Measurements from ENCODE around the gene POU6F1.
"Not testable (repeated sequence)": the region's sequence is repeated elsewhere in the genome, so short reads cannot be mapped to it uniquely, and the experiment has no call there.

Gene POU6F1, protein sequence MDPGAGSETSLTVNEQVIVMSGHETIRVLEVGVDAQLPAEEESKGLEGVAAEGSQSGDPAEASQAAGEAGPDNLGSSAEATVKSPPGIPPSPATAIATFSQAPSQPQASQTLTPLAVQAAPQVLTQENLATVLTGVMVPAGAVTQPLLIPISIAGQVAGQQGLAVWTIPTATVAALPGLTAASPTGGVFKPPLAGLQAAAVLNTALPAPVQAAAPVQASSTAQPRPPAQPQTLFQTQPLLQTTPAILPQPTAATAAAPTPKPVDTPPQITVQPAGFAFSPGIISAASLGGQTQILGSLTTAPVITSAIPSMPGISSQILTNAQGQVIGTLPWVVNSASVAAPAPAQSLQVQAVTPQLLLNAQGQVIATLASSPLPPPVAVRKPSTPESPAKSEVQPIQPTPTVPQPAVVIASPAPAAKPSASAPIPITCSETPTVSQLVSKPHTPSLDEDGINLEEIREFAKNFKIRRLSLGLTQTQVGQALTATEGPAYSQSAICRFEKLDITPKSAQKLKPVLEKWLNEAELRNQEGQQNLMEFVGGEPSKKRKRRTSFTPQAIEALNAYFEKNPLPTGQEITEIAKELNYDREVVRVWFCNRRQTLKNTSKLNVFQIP

GRCh38 chr12:51217968-51218606 lies at the start of gene POU6F1:
Gene POU6F1, minus strand, starts transcription at chr12:51218062. Its CDS starts 11,226 bp downstream, at chr12:51206836.
- in situ Hi-C loops (cut with MboI; ENCODE audit: low sequenced_read_pairs) = no loop called here

- in situ Hi-C loops (cut with MboI; ENCODE audit: low sequenced_read_pairs) = no loop called here
Observed at GRCh38 chr12:51265024-51265423, 47.2 kb upstream of the POU6F1 start.

GRCh38 chr12:51264297-51264696 lies 46.4 kb upstream of the POU6F1 start:
- in situ Hi-C loops (cut with MboI; ENCODE audit: low sequenced_read_pairs) = no loop called here

DNA sequence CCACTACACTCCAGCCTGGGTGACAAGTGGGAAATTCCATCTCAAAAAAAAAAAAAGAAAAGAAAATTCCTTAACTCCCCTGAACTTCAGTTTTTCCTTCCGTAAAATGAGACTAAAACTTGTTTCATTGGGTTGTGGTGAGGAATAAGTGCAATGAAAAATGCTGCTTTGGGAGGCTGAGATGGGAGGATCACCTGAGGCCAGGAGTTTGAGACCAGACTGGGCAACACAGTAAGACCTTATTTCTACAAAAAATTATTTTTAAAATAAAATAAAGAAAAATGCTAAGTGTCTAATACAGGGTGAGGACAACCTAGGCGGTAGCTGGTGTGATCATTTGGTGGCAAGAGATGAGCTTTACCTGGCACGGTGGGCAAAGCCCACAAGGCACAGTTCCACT lies 45.5 kb upstream of the POU6F1 start:
- in situ Hi-C loops (cut with MboI; ENCODE audit: low sequenced_read_pairs) = no loop called here

DNA sequence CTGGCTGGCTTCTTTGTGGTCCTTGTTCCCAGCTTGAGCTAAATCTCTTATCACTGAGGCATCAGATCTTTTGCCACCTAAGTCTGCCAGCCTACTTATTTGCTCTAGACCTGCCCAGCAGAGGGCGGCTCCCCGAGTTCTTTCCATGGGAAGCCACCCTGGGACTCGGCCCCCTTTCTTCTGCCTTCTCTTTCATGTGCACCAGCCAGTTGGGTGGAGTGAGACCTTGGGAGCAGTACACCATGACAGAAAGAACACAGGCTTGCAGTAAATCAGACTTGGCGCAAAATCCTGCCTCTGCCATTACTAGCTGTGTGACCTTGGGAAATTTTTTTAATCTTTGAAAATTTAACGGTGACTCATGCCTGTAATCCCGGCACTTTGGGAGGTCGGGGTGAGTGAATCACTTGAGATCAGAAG lies 44.9 kb upstream of the POU6F1 start:
- in situ Hi-C loops (cut with MboI; ENCODE audit: low sequenced_read_pairs) = no loop called here

DNA sequence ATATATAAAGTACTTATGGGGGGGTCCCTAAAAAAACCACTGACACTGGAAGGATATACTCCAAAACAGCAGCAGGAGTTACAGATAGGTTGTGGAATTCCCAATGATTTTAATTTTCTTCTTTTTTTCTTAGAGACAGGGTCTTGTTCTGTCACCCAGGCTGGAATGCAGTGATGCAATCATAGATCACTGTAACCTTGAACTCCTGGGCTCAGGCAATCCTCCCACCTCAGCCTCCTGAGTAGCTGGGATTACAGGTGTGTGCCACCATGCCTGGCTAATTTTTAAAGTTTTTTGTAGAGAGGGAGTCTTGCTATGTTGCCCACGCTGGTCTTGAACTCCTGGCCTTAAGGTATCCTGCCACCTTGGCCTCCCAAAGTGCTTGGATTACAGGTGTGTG lies 41.7 kb upstream of the POU6F1 start:
- in situ Hi-C loops (cut with MboI; ENCODE audit: low sequenced_read_pairs) = not testable (repeated sequence)

DNA sequence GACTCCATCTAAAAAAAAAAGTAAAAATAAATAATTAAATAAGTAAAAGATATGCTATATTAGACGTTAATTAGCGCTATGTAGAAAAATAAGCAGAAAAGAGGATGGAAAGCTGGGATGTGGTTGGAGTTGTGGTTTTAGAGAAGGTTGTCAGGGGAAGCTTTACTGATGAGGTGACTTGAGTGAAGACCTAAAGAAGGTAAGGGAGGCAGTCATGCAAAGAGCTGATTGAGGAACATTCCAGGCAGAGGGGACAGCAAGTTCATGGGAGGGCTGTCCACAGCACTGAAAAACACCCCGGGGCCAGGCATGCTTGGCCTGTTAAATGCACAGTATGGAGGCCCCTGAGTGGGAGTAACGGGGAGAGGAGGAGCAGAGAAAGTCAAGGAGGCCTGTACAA lies 36.7 kb upstream of the POU6F1 start:
- in situ Hi-C loops (cut with MboI; ENCODE audit: low sequenced_read_pairs) = no loop called here

DNA sequence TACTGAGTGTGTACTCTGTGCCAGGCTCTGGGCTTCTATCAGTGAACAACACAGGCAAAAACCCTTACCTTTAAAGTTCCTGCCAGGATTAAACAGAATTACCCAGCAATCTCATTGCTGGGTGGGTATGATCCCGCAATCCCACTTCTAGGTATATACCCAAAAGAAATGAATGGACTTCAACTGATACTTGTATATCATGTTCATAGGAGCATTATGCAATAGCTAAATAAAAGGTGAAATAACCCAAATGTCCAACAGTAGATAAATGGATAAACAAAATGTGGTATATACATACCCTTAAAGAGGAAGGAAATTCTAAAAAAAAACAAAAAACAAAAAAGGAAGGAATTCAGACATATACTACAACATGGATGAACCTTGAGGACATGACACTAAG lies 35.4 kb upstream of the POU6F1 start:
- in situ Hi-C loops (cut with MboI; ENCODE audit: low sequenced_read_pairs) = no loop called here

GRCh38 chr12:51247523-51248206 lies 29.8 kb upstream of the POU6F1 start:
- in situ Hi-C loops (cut with MboI; ENCODE audit: low sequenced_read_pairs) = no loop called here

GRCh38 chr12:51246254-51246853 lies 28.5 kb upstream of the POU6F1 start:
- in situ Hi-C loops (cut with MboI; ENCODE audit: low sequenced_read_pairs) = no loop called here

DNA sequence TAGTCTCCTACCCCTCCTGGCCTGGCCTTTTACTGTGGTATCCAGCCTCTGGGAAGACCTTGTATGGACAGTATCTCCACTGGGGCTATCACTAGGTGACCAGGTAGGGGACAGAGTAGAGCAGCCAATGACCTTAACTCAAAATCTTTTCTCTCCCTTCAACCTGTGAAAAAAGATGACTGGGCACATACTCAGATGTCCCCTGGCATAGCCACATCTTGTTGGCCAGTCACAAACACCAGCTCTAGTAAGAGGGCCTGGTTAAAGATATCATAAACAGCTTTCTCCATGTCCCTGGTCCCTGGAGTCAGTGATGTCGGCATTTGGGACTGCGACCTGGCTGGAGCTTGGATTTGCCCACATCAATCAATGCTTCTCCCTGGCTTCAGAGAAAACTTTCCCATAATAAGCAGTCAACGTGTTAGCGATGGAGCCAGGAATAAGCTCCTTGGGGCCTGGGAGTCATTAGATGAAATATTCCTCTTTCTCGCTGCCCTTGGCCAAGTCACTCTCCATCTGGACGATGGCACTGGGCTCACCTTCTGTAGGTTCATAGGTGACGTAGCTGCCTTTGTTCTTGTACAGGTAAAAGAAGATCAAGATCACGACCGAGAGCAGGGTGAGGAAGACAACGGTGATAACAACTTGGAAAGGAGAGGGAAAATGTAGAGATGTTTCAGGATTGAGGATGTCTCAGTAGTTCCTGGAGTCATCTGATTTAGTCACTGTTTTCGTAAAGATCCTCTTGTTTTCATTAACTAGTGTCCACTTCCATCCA lies 27.8 kb upstream of the POU6F1 start:
- in situ Hi-C loops (cut with MboI; ENCODE audit: low sequenced_read_pairs) = no loop called here

DNA sequence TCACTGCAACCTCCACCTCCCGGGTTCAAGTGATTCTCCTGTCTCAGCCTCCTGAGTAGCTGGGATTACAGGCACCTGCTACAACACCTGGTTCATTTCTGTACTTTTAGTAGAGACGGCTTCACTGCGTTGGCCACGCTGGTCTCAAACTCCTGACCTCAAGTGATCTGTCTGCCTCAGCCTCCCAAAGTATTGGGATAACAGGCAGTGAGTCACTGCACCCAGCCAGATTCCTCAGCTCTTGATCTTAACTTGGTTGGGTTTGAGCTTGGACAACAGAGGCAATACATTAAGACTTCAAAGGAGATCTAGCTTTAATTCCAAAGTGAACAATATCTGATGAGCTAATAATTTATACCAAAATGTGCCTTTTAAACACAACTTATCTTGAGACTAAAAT lies 26.4 kb upstream of the POU6F1 start:
- in situ Hi-C loops (cut with MboI; ENCODE audit: low sequenced_read_pairs) = no loop called here

DNA sequence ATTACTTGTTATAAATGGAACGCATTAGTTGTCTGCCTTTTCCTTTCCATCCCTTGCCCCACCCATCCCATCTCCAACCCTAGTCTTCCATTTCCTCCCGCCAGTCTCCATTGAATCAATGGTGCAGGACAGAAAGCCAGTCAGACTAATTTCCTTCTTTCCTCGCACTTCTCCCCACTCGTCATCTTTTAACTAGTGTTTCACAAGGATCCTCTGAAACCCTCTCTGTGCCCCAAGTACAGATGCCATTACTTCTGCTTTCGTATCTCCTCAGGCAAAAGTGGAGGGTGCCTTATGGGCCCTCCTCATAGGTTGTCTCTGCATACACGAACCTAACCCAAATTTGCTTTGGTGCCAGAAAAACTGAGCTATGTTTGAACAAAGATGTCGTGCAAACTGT lies 25.0 kb upstream of the POU6F1 start:
- in situ Hi-C loops (cut with MboI; ENCODE audit: low sequenced_read_pairs) = no loop called here

DNA sequence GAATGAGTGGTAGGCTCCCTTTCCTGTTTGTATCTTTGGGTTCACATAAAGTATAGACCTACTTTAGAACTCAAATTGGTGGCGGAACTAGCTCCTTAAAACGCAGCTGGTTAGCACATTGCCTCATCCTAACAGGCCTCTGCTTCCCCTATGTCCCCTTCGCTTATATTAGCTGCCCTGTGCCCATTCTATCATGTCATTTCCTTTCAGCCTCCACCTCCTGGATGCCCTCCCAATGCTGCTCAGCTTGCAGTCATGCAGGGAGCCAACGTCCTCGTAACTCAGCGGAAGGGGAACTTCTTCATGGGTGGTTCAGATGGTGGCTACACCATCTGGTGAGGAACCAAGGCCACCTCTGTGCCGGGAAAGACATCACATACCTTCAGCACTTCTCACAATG lies 24.3 kb upstream of the POU6F1 start:
- in situ Hi-C loops (cut with MboI; ENCODE audit: low sequenced_read_pairs) = no loop called here

DNA sequence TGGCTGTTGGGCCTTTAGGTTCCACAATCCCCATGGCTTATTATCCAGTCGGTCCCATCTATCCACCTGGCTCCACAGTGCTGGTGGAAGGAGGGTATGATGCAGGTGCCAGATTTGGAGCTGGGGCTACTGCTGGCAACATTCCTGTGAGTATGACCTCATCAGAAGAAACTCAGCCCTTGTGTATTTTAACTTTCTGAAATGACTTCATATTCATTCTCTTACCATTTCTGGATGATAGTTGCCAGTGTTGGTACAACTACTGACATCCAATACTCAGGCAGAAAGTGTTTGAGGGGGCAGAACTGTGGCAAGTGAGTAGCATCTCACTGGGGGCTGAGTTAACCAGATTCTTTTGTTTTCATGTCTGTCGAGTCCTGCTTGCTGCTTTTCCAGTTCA lies 23.1 kb upstream of the POU6F1 start:
- in situ Hi-C loops (cut with MboI; ENCODE audit: low sequenced_read_pairs) = no loop called here

- in situ Hi-C loops (cut with MboI; ENCODE audit: low sequenced_read_pairs) = no loop called here
Observed at GRCh38 chr12:51238510-51239334, 20.9 kb upstream of the POU6F1 start, which contains the start of gene DAZAP2. Gene DAZAP2, plus strand, starts transcription at chr12:51238826. Its CDS starts 82 bp downstream, at chr12:51238908.

DNA sequence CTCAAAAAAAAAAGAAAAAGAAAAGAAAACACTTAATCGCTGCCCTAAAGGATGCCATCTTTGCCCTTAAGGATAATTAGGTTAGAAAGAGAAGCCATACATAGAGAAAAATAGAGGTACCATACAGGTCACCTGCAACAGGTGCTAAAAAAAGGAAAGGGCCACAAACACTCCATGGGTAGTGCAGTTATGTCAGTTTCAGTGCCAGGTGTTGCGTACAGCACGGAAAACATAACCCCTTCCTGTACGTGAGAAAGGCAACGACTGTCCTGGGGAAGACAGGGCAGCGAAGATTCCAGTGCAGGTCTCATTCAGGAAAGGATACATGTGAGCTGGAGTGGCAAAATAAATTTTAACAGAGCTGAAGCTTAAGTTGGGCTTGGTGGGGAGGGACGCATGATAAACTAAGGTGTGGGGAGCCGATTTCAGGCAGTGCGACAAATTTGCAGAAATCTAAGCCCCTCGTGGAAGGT lies 20.2 kb upstream of the POU6F1 start:
- in situ Hi-C loops (cut with MboI; ENCODE audit: low sequenced_read_pairs) = no loop called here

DNA sequence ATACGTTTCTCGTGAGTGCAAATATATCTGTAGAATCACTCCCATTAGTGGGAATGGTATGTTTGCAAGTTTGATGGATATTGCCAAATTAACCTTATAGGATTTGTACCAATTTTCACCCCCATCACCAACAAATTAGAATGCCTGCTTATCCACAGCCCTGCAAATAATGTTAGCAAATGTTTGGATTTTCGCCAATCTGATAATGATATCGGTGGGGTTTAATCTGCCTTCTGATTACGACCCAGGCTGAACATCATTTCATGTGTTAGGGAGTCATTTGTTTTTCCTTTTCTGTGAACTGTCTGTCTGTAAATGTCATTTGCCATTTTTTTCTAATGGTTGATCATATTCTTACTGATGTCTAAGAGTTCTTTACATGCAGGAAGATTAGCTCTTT lies 16.7 kb upstream of the POU6F1 start:
- in situ Hi-C loops (cut with MboI; ENCODE audit: low sequenced_read_pairs) = no loop called here

DNA sequence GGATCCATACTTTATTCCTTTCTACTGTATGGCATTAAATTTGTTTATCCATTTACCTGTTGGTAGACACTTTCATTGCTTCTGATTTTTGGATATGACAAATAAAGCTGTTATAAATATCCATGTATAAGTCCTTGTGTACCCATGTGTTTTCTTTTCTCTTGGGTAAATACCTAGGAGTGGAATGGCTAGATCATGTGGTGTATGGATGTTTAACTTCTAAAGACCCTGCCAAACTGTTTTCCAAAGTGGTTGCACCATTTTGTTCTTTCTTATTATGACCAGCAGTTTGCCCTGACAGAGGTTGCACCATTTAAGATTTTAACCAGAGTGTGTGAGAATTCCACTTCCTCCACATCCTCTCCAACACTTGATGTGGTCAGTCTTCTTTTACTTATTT lies 14.8 kb upstream of the POU6F1 start:
- in situ Hi-C loops (cut with MboI; ENCODE audit: low sequenced_read_pairs) = no loop called here

Data from hTERT RPE-1 (cell line).